NCI-H510A treated with DMSO at 0.1 percent for 48 hours (cell line): ENCODE results near the gene APOL6.

ENCODE experiments used
- DNase-seq: peaks from one replicate; lab custom pipeline; 2025; lab: John Stamatoyannopoulos, UW

APOL6 gene

GRCh38 chr22:35648066-35649025 is at the start of gene APOL6:
TSS of gene APOL6 (plus strand) at chr22:35648446. CDS start at chr22:35656426, 7,980 bp downstream.
- peak; percentile 7 for DNase-seq

GRCh38 chr22:35599364-35599763 is 48.9 kb upstream of the APOL6 start:
- DNase-seq = no peak

GRCh38 chr22:35600476-35600875 is 47.8 kb upstream of the APOL6 start:
- no peak for DNase-seq

GRCh38 chr22:35601013-35601580 is 47.1 kb upstream of the APOL6 start:
- no peak for DNase-seq

- DNase-seq = no peak
These were observed 46.3 kb upstream of the APOL6 start for GRCh38 chr22:35601743-35602615.

GRCh38 chr22:35604621-35605368 is 43.5 kb upstream of the APOL6 start:
- DNase-seq = no peak

GRCh38 chr22:35605369-35605680 is 42.9 kb upstream of the APOL6 start:
- no peak for DNase-seq

- no peak for DNase-seq
These were observed 42.3 kb upstream of the APOL6 start for GRCh38 chr22:35605851-35606481.

GRCh38 chr22:35606916-35607315 is 41.3 kb upstream of the APOL6 start:
- no peak for DNase-seq

GRCh38 chr22:35608088-35608487 is 40.2 kb upstream of the APOL6 start:
- DNase-seq = no peak

GRCh38 chr22:35609261-35609660 is 39.0 kb upstream of the APOL6 start:
- no peak for DNase-seq

- DNase-seq = no peak
These were observed 38.5 kb upstream of the APOL6 start for GRCh38 chr22:35609761-35610160.

- DNase-seq = no peak
These were observed 37.5 kb upstream of the APOL6 start for GRCh38 chr22:35610741-35611140.

- no peak for DNase-seq
These were observed 36.9 kb upstream of the APOL6 start for GRCh38 chr22:35611200-35611890.

GRCh38 chr22:35611891-35612576 is 36.2 kb upstream of the APOL6 start:
- DNase-seq = no peak

- no peak for DNase-seq
These were observed 35.3 kb upstream of the APOL6 start for GRCh38 chr22:35612903-35613302.

GRCh38 chr22:35614404-35614803 is 33.8 kb upstream of the APOL6 start:
- no peak for DNase-seq

GRCh38 chr22:35615156-35615555 is 33.1 kb upstream of the APOL6 start:
- DNase-seq = no peak

- no peak for DNase-seq
These were observed 32.2 kb upstream of the APOL6 start for GRCh38 chr22:35616043-35616442.

GRCh38 chr22:35617137-35617755 is 31.0 kb upstream of the APOL6 start, which contains the start of gene MB:
TSS of gene MB (minus strand) at chr22:35617329. CDS start at chr22:35617257, 72 bp downstream.
- DNase-seq = no peak
